Dermis blood vessel endothelial cell (primary cell): Measurements from ENCODE around the gene DDX24. TPM values are rescaled to one million over a fixed set of nuclear protein-coding genes. Genes with fewer than 3 reads are reported as not detected.

Experiments
- DNase-seq: peaks from one replicate; pipeline ENCODE4 v3.0.0; 2010
- total RNA-seq: library from RNA; depleted of rRNA; stranded (reverse); fragments of >200 nt; gene quantifications from 2 replicates; pipeline ENCODE4 v1.2.3, GENCODE V29; 2014

DDX24 gene
- total RNA-seq = 108 and 135 TPM in 2 replicates

GRCh38 chr14:94080621-94081385 is at the start of gene DDX24, which contains the start of gene IFI27L1:
TSS of gene DDX24 (minus strand) at chr14:94081202. CDS start at chr14:94079742, 1,460 bp downstream.
TSS of gene IFI27L1 (plus strand) at chr14:94081310. CDS start at chr14:94096938, 15,628 bp downstream.
- DNase-seq = peak; percentile 97

- DNase-seq = peak; percentile 49
Measured at GRCh38 chr14:94129758-94130414, 48.9 kb upstream of the DDX24 start.

- peak; percentile 57 for DNase-seq
Measured at GRCh38 chr14:94129111-94129757, 48.2 kb upstream of the DDX24 start, which contains the start of gene IFI27L2. TSS of gene IFI27L2 (minus strand) at chr14:94129604. CDS start at chr14:94129564, 40 bp downstream.

- DNase-seq = no peak
Measured at GRCh38 chr14:94128216-94128839, 47.3 kb upstream of the DDX24 start.

- DNase-seq = no peak
Measured at GRCh38 chr14:94127330-94127729, 46.3 kb upstream of the DDX24 start.

GRCh38 chr14:94126800-94127199 is 45.8 kb upstream of the DDX24 start:
- no peak for DNase-seq

- no peak for DNase-seq
Measured at GRCh38 chr14:94126419-94126677, 45.3 kb upstream of the DDX24 start.

- no peak for DNase-seq
Measured at GRCh38 chr14:94125659-94126418, 44.8 kb upstream of the DDX24 start.

- no peak for DNase-seq
Measured at GRCh38 chr14:94124582-94125377, 43.8 kb upstream of the DDX24 start.

GRCh38 chr14:94123868-94124267 is 42.9 kb upstream of the DDX24 start:
- DNase-seq = no peak

GRCh38 chr14:94123296-94123695 is 42.3 kb upstream of the DDX24 start:
- no peak for DNase-seq

GRCh38 chr14:94122438-94122837 is 41.4 kb upstream of the DDX24 start:
- DNase-seq = no peak

- no peak for DNase-seq
Measured at GRCh38 chr14:94121485-94121884, 40.5 kb upstream of the DDX24 start.

GRCh38 chr14:94120667-94121340 is 39.8 kb upstream of the DDX24 start:
- no peak for DNase-seq

- no peak for DNase-seq
Measured at GRCh38 chr14:94119071-94119470, 38.1 kb upstream of the DDX24 start.

- DNase-seq = no peak
Measured at GRCh38 chr14:94117856-94118255, 36.9 kb upstream of the DDX24 start.

GRCh38 chr14:94116701-94117100 is 35.7 kb upstream of the DDX24 start:
- DNase-seq = no peak

- DNase-seq = no peak
Measured at GRCh38 chr14:94115631-94116030, 34.6 kb upstream of the DDX24 start.

GRCh38 chr14:94115058-94115591 is 34.1 kb upstream of the DDX24 start:
- DNase-seq = peak; percentile 60

- no peak for DNase-seq
Measured at GRCh38 chr14:94114589-94115057, 33.6 kb upstream of the DDX24 start.
